ENCODE results near the gene PLPPR2.
"Not testable (repeated sequence)": the region's sequence is repeated elsewhere in the genome, so short reads cannot be mapped to it uniquely, and the experiment has no call there.

Gene PLPPR2, protein sequence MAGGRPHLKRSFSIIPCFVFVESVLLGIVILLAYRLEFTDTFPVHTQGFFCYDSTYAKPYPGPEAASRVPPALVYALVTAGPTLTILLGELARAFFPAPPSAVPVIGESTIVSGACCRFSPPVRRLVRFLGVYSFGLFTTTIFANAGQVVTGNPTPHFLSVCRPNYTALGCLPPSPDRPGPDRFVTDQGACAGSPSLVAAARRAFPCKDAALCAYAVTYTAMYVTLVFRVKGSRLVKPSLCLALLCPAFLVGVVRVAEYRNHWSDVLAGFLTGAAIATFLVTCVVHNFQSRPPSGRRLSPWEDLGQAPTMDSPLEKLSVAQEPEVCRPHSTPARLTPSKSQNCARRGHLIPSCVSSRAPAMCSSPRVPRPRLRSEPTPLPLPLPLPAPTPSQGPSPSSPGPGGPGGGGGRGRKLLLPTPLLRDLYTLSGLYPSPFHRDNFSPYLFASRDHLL

DNA sequence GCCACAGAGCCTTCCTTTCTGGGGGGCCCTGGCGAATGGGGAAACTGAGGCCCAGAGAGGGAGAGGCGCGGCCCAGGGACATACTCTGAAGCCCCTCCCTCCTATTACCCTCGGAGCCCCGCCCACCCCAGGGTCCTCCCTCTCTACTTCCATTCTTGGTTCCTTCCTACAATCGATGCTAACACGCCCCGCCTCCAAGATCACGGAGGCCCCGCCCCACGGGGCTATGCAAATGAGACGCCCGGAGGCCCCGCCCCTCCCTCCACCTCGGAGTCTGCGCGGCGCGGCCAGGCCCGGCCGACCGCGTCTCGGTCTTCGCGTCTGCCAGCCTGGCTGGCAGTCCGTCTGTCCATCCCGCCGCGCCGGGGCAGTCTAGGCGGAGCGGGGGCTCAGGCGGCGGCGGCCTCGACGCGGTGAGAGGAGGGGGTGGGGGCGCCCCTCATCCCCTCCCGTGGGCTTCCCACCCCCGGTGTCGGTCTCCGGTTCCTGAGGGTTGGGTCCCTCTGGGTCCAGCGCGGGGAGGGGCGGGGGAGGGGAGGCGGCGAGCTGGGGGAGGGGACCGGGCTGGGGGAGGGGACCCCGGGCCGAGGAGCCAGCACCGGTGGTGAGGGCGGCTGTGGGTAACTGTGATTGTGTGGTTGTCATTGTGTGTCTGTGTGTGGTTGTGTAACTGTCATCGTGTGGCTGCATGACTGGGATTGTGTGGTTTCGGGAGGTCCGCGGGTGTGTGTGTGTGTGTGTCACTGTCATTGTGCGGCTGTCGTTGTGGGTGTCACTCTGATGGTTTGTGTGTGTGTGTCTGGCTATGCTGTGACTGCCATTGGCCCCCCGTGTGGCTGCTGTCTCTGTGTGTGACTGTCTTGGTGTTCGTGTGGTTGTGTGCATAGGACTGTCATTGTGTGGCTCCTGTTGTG, at the start of gene PLPPR2:
Gene PLPPR2, plus strand, starts transcription at position 273 of the 914 bp plus-strand sequence. CDS start 2,242 bp downstream, outside the sequence.
- DNase-seq (ENCODE audit: low read depth in 2 of 2), result peak; percentile 53 to 57

DNA sequence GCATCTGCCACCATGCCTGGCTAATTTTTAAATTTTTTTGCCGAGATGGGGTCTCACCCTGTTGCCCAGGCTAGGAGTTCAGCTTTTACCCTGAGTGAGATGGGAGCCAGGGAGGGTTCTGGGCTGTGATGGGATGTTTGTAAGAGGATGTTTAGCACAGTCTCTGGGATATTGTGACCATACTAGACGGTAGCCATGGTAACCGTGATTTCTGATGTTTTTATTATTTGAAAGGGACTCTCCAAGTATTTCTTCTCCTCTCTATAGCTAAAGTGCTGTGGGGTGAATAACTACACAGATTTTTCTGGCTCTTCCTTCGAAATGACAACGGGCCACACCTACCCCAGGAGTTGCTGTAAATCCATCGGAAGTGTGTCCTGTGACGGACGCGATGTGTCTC, 48.9 kb upstream of the PLPPR2 start:
- no peak for DNase-seq (ENCODE audit: low read depth in 2 of 2)

DNA sequence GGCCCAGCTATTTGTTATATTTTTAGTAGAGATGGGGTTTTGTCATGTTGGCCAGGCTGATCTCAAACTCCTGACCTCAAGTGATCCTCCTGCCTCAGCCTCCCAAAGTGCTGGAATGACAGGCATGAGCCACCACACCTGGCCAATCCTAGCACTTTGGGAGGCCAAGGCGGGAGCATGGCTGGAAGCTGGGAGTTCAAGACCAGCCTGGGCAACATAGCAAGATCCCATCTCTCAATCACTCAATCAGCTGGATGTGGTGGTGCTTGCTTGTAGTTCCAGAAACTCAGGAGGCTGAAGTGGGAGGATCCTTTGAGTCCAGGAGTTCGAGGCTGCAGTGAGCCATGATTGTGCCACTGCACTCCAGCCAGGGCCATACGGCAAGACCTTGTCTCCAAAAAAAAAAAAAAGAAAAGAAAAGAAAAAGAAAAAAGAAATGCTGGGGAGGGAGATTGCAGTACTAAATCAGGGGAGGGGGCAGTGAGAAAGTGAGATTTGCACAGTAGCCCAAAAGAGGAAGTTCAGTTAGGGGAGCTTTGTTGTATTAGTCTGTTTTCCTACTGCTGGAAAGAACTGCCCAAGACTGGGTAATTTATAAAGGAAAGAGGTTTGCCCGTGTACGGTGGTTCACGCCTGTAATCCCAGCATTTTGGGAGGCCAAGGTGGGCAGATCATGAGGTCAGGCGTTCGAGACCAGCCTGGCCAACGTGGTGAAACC, 34.8 kb upstream of the PLPPR2 start:
- DNase-seq (ENCODE audit: low read depth in 2 of 2), result not testable (repeated sequence)

DNA sequence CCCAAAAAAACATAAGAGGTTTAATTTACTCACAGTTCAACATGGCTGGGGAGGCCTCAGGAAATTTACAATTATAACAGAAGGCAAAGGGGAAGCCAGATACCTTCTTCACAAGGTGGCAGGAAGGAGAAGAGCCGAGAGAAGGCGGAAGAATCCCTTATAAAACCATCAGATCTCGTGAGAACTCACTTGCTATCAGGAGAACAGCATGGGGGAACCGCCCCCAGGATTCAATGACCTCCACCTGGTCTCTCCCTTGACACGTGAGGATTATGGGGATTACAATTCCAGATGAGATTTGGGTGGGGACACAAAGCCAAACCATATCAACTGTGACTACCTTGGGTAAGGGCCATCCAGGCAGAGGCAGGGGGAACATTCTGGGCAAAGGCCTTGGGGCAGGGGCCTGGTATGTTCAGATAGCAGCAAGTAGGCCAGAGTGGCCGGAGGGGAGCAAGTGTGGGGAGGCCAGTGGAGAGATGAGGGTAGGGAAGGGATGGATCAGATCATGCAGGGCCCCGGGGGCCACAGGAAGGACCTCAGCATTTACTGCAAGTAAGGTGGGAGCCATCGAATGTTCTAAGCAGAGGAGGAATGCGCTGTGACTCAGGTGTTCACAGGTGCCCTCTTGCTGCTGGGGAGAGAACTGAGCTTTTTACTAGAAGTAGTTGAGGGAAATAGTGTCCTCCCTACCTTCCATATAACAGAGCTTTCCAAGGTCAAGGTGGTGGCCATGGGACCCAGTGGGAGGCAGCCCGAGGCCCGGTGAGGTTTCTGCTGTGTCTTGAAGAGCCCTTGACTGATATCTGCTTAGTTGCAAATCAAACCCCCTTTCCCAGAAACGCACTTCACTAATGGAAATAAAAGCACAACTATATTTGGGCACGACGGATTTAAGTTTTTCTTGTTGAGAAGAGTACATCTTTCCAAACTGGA, 33.8 kb upstream of the PLPPR2 start:
- DNase-seq (ENCODE audit: low read depth in 2 of 2), result no peak

DNA sequence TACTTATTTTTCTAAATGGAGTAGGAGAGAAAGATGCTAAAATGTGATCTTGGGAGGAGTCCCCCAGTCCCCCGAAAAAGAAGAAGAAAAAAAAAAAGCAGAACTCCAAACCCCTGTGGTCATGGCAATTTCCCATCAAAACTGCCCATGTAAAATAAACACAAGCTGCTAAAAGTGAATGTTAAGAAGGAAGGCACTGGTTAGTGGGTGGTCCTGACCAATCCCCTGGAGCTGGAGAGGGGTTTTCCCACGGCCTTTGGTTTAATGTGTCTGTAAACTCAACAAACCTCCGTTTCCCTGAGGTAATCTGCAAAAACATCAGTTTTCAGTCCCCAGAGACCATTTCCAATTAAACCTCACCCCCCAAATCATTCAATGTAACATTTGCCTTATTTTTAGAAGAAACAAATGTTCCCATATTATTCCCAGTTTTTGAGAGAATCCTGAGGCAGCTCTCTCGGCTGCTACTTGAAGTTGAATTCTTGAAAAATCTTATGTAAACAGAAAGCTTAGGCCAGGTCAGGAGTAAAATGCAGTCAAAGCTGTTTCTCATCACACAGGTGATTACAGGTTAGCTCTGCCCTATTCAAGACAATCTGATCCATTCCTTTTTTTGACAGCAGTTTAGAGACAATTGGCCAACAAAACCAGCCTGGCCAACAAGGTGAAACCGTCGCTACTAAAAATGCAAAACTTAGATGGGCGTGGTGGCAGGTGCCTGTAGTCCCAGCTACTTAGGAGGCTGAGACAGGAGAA, 32.8 kb upstream of the PLPPR2 start:
- DNase-seq (ENCODE audit: low read depth in 2 of 2), result no peak

DNA sequence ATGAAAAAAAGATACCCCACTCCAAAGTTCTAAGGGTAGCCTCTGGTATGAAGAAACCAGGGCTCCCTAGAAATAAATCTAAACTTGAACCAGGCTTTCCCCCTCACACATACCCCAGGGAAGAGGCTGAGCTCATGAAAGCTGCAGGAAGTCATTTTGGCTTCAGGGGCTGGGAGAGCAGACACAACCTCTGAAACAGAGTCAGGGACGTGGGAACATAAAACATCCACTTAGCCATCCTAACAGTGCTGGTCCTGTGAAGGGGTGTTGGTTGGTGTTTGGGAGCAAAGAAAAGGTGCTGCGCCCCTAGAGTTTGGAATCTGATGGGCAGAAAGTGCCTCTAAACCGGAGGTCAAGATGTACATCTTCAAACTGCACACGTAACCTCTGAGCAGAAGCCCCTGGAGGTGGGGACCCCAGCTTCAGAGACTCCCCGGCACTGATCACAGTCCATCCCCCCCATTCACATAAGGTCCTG, 31.6 kb upstream of the PLPPR2 start:
- no peak for DNase-seq (ENCODE audit: low read depth in 2 of 2)

DNA sequence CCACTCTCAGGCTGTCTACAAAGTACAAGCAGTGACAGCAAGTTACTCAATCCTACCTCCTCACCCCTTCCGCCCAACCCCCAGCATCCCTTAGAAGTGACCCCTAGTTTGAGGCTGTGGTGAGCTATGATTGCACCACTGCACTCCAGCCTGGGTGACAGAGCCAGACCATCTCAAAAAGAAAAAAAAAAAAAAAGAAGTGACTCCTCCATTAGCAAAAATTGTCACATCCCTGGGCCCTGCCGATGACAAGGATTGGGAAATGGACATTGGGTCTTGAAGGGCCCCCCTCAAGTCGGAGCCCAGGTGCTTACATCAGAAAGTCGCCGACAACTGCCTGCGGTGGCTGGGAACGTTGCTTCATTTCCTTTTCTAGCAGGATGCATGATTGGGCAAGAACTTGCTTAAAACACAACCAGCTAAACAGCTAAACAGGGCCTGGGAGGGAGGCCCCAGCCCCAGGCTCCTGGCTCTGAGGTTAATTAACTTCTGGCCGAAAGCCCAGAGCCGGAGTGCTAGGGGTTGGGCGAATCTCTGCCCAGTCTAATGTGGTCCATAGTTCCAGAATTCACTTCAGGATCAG, 31.1 kb upstream of the PLPPR2 start:
- DNase-seq (ENCODE audit: low read depth in 2 of 2), result no peak

DNA sequence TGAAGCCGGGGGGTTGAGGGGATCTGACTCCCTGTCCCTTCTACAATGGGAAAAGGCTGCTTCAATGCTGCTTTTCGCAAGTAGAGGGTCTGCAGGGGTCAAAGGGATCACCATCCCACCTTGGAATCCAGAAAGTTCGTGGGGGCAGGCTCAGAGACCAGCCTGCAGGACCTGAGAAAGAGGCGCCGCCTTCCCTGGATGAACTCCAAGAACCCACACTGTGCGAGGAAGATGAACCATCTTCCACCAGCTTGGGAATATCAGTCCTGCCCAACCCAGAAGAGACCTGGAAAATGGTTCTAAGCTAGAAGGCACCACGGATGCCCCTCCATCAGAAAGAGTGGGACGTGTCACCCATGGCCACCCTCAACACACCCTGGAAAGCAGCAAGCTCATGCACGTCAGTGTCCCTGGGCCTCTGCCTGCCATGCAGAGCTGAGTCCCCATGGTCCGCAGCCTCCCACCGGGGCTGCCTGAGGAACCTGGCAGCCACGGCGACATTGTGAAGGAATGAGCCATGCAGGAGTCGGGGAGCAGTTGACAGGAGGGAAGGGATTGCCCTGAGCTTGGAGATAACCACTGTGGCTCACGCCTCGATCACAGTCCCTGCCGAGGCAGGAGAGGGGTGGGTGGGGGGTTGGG, 30.4 kb upstream of the PLPPR2 start:
- DNase-seq (ENCODE audit: low read depth in 2 of 2), result no peak

DNA sequence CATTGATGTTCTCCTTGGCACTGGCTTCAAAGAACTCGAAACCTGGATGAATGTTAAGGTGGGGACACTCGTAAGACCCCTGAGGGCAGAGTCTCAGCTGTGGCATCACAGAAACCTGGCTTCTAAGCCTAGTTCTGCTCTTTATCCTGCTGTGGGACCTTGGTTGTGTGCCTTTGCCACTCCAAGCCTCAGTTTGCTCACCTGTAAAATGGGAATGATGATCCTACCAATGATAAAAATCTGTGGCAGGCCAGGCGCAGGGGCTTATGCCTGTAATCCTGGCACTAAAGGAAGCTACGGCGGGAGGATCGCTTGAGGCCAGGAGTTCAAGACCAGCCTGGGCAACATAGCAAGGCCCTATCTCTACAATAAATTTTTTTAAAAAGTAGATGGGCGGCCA, 29.7 kb upstream of the PLPPR2 start:
- DNase-seq (ENCODE audit: low read depth in 2 of 2), result no peak

DNA sequence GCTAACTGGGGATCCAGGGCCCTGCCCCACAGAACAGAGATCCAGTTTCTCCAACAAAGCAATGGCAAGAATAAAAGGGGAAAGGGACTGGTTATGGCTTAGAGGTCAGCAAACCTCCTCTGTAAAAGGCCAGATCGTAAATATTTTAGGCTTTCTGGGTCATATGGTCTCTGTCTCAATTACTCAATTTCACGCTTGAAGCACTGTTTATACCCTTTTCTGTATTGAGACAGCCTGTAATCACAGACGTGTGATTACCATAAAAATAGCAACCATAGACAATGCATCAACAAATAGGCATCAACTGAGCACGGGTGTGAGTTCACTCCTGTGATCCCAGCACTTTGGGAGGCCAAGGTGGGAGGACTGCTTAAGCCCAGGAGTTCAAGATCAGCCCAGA, 25.1 kb upstream of the PLPPR2 start:
- no peak for DNase-seq (ENCODE audit: low read depth in 2 of 2)

DNA sequence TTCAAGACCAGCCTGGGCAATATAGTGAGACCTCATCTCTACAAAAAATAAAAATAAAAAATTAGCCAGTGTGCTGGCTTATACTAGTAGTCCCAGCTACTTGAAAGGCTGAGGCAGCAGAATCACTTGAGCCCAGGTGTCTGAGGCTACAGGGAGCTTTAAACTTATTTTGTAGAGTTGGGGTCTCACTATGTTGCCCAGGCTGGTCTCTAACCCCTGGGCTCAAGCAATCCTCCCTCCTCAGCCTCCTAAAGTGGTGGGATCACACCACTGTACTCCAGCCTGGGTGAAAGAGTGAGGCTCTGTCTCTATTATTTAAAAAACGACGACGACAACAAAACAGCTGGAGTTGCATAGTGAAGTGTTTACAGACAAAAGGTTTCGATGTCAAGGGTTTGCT, 23.7 kb upstream of the PLPPR2 start:
- DNase-seq (ENCODE audit: low read depth in 2 of 2), result no peak

DNA sequence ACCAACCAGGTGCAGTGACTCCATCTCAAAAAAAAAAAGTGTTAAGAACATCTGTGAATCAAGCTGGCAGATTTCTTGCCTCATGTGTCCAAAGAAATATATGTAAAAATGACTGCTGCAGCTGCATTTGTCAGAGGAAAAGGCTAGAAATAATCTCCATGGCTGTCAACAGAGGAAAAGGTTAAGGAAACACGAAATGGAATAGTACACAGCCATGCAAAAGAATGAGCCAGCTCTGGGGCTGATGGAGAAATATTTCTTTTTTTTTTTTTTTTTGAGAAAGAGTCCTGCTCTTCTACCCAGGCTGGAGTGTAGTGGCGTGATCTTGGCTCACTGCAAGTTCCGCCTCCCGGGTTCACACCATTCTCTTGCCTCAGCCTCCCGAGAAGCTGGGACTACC, 22.4 kb upstream of the PLPPR2 start:
- no peak for DNase-seq (ENCODE audit: low read depth in 2 of 2)

DNA sequence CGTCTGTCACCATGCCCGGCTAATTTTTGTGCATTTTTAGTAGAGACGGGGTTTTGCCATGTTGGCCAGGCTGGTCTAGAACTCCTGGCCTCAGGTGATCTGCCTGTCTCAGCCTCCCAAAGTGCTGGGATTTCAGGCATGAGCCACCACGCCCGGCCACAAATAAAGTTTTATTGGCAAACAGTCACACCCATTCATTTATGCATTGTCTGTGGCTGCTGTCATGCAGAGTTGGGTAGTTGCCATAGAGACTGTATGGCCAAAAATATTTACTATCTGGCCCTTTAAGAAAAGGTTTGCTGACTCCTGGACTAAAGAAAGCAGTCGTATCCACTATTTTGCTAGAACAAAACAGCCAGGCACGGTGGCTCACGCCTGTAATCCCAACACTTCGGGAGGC, 21.4 kb upstream of the PLPPR2 start:
- DNase-seq (ENCODE audit: low read depth in 2 of 2), result not testable (repeated sequence)

DNA sequence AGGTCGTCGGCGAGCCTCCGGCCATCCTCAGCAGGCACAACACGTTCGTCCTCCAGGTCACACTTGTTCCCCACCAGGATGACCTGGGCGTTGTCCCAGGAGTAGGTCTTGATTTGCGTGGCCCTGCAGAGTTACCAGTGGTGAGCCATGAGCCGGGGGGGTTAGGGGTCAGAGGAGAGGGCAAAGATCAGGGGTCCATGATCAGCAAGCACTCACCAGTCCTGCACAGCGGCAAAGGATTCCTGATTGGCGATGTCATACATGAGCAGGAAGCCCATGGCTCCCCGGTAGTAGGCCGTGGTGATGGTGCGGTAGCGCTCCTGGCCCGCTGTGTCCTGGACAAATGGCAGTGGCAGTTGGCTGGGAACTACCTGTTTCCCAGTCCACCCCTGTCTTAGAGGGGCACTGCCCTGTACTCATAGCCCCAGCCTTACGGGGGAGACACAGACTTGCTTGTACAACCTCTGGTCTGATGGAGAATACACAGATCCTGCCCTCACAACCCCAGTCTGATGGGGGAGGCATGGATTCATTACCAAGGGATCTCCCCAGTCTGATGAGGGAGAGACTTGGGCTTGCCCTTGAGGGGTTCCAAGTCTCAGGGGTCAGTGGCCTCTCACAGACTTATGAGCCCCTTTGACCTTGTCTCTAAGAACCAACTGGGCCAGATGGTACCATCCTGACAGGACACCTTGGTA, 19.6 kb upstream of the PLPPR2 start:
- DNase-seq (ENCODE audit: low read depth in 2 of 2), result no peak

DNA sequence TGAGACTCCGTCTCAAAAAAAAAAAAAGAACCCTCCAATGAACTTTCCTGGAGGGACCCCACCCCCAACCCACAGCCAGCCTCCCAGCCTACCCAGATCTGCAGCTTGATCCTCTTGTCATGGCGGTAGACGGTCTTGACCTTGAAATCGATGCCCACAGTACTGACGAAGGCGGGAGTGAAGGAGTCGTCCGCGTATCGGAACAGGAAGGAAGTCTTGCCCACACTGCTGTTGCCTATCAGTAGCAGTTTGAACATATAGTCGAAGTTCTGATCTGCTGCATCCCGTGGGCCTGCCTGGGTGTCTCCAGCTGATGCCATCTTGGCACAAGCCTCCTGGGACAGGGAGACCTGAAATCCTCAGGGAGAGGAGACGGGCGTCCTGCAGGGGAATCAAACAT, 18.2 kb upstream of the PLPPR2 start:
- DNase-seq (ENCODE audit: low read depth in 2 of 2), result no peak

DNA sequence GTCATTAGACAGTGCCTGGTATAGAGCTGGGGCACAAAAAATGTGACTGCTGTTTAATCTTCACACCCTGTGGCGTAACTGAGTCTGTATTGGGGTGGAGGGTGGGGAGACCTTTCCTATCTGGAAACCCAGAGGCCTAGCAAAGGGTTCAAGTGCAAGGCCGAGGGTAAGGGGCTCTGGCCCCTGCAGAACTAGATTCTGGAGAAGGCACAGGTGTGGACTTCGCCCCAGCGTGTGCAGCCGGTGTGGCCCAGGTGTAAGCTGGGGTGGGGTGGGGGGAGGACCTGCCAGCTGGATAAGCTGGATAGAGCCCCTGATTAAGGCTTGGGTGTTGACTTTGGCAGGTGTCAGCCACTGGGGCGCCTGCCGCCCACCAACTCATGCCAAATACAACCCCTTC, 17.1 kb upstream of the PLPPR2 start:
- no peak for DNase-seq (ENCODE audit: low read depth in 2 of 2)

DNA sequence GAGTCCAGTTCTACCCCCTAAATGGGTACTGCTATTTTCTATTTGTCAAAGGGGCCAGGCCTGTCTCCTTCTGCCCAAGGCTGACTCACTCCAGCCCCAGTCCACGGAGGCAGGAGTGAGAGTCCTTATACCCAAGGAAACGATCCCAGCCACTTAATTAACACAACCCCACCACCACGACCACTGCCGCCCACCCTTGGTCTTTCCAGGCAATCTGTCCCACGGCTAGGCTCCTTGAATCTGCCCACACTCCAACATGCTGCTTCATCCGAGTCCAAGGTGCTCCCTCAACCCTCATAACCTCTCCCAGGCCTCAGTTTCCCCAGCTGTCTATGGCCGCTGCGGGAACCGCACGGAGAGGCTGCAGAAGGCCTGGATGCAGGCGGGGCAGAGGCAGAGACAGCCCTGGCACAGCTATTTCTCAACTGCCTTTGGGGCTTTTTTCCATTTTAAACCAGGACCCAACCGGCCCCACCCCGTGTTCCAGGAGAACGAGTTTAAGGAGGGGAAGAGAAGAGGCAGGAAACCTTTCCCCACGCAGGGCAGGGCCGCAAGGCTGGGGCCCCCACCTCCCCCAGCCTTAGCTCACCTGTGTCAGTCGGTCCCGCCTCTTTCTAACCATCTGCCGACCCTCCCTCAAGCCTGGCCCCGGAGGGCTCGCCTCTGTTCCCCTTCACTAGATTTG, 16.5 kb upstream of the PLPPR2 start:
- DNase-seq (ENCODE audit: low read depth in 2 of 2), result no peak

All from stimulated activated CD8-positive, alpha-beta memory T cell treated with anti-CD3 and anti-CD28 coated beads, Interleukin-15, amount 100 ng/mL, for 4 hours (primary cell).